Fibroblast of villous mesenchyme (primary cell): ENCODE measurements around the gene EPHA3. TPM values are rescaled to one million over a fixed set of nuclear protein-coding genes. Genes with fewer than 3 reads are reported as not detected.

Source experiments
- DNase-seq: peaks from one replicate; pipeline ENCODE4 v3.0.0-alpha.2; 2010; ENCODE audit warnings: low read depth
- H3K4me3 ChIP-seq: 2 replicates; pipeline ENCODE4 v1.5.1; 2011; ENCODE audit warnings: low read depth, mild to moderate bottlenecking, low read length
- CTCF ChIP-seq: IDR thresholded peaks from 2 replicates; pipeline ENCODE4 v1.5.1; 2012; ENCODE audit warnings: low read depth, mild to moderate bottlenecking, low read length; ENCODE audit not compliant: insufficient read depth
- total RNA-seq: library from RNA; depleted of rRNA; stranded (reverse); fragments of >200 nt; gene quantifications from 2 replicates; pipeline ENCODE4 v1.2.3, GENCODE V29; 2012

The EPHA3 gene
- total RNA-seq, 1 donor: under 0.01 TPM

GRCh38 chr3:89182056-89182455, 74.6 kb downstream of the EPHA3 start:
- no peak overlapping the region for H3K4me3 ChIP-seq
- no peak for TF ChIP-seq CTCF
- no peak for DNase-seq

- no peak for TF ChIP-seq CTCF
- no peak overlapping the region for H3K4me3 ChIP-seq
- no peak for DNase-seq
Observed at GRCh38 chr3:89184151-89184995, 77.0 kb downstream of the EPHA3 start.

- no peak overlapping the region for H3K4me3 ChIP-seq
- no peak for TF ChIP-seq CTCF
- no peak for DNase-seq
Observed at GRCh38 chr3:89186456-89186855, 79.0 kb downstream of the EPHA3 start.

- no peak overlapping the region for H3K4me3 ChIP-seq
- no peak for DNase-seq
- no peak for TF ChIP-seq CTCF
Observed at GRCh38 chr3:89198591-89198990, 91.2 kb downstream of the EPHA3 start.

- TF ChIP-seq CTCF: no peak
- DNase-seq: peak; percentile 49
- H3K4me3 ChIP-seq: no peak overlapping the region
Observed at GRCh38 chr3:89212619-89213018, 105.2 kb downstream of the EPHA3 start.

GRCh38 chr3:89216016-89216739, 108.8 kb downstream of the EPHA3 start:
- no peak for DNase-seq
- no peak for TF ChIP-seq CTCF
- H3K4me3 ChIP-seq: no peak overlapping the region
